ENCODE data around the gene CHID1.

DNA sequence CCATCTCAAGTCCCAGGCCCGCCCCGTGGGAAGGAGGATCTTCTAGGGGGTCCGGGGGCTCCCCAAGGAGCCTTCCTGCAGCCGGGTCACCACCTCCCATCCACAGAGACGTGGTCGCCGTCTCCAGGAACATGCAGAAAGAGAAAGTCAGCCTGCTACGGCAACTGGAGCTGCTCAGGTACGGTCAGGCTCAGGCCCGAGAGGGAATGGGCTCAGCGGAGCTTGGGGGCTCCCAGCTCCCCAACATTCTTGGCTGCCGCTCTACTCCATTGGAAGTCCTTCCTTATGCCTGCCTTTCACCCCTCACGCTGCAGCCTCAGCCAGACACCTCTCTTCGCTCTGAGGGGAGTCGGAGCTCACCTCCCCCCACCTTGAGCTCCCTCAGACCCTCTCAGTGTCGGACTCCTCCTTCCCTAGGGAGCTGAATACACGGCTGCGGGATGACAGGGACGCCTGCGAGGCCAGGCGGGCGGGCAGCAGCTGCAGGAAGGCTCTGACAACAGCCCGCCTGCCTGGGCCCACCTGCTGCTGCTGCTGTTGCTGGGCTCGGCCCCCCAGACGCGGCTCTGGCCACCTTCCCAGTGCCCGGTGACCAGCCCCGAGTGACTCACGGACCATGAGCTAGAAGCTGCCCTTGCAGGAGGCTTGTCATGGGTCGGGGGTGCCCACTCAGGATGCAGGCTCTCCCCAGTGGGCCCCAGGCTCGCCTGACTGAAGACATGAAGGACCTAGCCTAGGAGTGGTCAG lies 79.3 kb downstream of the CHID1 start:
- no peak for TF ChIP-seq EZH2phosphoT487 (IDR thresholded peaks at IDR 0.05; ENCODE audit: borderline replicate concordance)
- TF ChIP-seq, protein P1, sequence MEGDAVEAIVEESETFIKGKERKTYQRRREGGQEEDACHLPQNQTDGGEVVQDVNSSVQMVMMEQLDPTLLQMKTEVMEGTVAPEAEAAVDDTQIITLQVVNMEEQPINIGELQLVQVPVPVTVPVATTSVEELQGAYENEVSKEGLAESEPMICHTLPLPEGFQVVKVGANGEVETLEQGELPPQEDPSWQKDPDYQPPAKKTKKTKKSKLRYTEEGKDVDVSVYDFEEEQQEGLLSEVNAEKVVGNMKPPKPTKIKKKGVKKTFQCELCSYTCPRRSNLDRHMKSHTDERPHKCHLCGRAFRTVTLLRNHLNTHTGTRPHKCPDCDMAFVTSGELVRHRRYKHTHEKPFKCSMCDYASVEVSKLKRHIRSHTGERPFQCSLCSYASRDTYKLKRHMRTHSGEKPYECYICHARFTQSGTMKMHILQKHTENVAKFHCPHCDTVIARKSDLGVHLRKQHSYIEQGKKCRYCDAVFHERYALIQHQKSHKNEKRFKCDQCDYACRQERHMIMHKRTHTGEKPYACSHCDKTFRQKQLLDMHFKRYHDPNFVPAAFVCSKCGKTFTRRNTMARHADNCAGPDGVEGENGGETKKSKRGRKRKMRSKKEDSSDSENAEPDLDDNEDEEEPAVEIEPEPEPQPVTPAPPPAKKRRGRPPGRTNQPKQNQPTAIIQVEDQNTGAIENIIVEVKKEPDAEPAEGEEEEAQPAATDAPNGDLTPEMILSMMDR (conservative IDR thresholded peaks at IDR 0.05; ENCODE audit: low read length) = no peak
